ENCODE measurements around the gene TSPAN18. TPM values are rescaled to one million over a fixed set of nuclear protein-coding genes. Genes with fewer than 3 reads are reported as not detected.

Gene TSPAN18
- polyA plus RNA-seq, 1 of the 3 experiments (the other 2 are of a cell fraction), result 0.72 TPM

- TF ChIP-seq PBX3 (IDR thresholded peaks at IDR 0.05) (no peak), SMC3 (IDR thresholded peaks at IDR 0.05; ENCODE audit: low read depth, low read length) (no peak), EZH2phosphoT487 (IDR thresholded peaks at IDR 0.05; ENCODE audit: borderline replicate concordance, low read depth) (no peak)
These were observed 183.8 kb downstream of the TSPAN18 start (continued) for GRCh38 chr11:44910591-44910990.

GRCh38 chr11:44911029-44911814 is 184.5 kb downstream of the TSPAN18 start:
- POLR2A ChIA-PET, result no interaction called here
- Histone ChIP-seq H2AFZ (ENCODE audit: low read depth) (no peak overlapping the region), H3K9me3 (no peaks in the 10 kb centered on the region), H3K4me3 (ENCODE audit: low read depth in 2 of 2, low read length in 1 of 2) (no peak overlapping the region; a peak in 1 of 4 replicates), H3K4me1 (ENCODE audit: control insufficient read depth in 1 of 2, insufficient read depth in 2 of 2, low read depth in 1 of 2, low read length in 1 of 2) (peaks cover 0 to 10% of the 10 kb centered on the region in 2 experiments; a peak in 1 of 4 replicates), H3K4me2 (no peak overlapping the region), H3K9me2 (no peaks in the 10 kb centered on the region), H3K9ac (no peak overlapping the region), H3K27ac (ENCODE audit: low read depth in 2 of 2, low read length in 1 of 2) (no peak overlapping the region; a peak in 1 of 4 replicates), H3K36me3 (replicated peaks in 1 of 2; ENCODE audit: control insufficient read depth in 1 of 2, insufficient read depth in 2 of 2, low read length in 1 of 2) (no peaks in the 10 kb centered on the region), H3K27me3 (ENCODE audit: insufficient read depth) (0 out of 2 replicates have a peak, but pooled peaks cover 5% of the 10 kb centered on the region), H3K79me2 (ENCODE audit: insufficient read depth) (no peaks in the 10 kb centered on the region), H4K20me1 (ENCODE audit: insufficient read depth) (no peaks in the 10 kb centered on the region), H3F3A (replicated peaks; ENCODE audit: insufficient read depth) (no peaks in the 10 kb centered on the region)
- WGBS (ENCODE audit: low lambda C conversion rate), result 16% methylated on average over 17 of the region's 24 CpGs
- CTCF ChIA-PET, result interaction anchor here (0.6 to 6.3 kb wide), 87 partner anchors 8 to 676 kb away, joined by 3 to 155 read pairs (median 4); partner anchors contain the start of gene TSPAN18
- no peak for TF ChIP-seq RXRA (IDR thresholded peaks at IDR 0.05; ENCODE audit: borderline replicate concordance, low read depth)
- no peak for TF ChIP-seq CHD2 (IDR thresholded peaks at IDR 0.05; ENCODE audit: low read length, partially characterized antibody)
- peak; percentile 80 for TF ChIP-seq SMC3 (IDR thresholded peaks at IDR 0.05; ENCODE audit: low read depth, low read length)
- no peak for TF ChIP-seq TEAD4 (IDR thresholded peaks at IDR 0.05; ENCODE audit: borderline replicate concordance, insufficient read depth)
- peak; percentile 53; the same call in 1 of the 2 replicates for TF ChIP-seq MXI1 (IDR thresholded peaks at IDR 0.05; ENCODE audit: low read depth, low read length)
- TF ChIP-seq YY1 (IDR thresholded peaks at IDR 0.05; ENCODE audit: low read depth), result no peak
- peak; percentile 87 for TF ChIP-seq CTCF (IDR thresholded peaks at IDR 0.05)
- TF ChIP-seq RAD21 (IDR thresholded peaks at IDR 0.05; ENCODE audit: low read length), result peak; percentile 83
- TF ChIP-seq REST (IDR thresholded peaks at IDR 0.05; ENCODE audit: low read depth, low read length), result 0 out of 2 replicates have a peak, but pooled peaks have one; percentile 14
- peak; percentile 83 for DNase-seq
